Spleen (tissue), 7 donors: ENCODE results near the gene PTRH1.

Experiments used
- POLR2AphosphoS5 ChIP-seq, 3 donors: sonication (generic); formaldehyde crosslinking; IDR thresholded peaks; one replicate each; pipeline ENCODE4 v1.5.1; 2017; ENCODE audit warnings: antibody characterized with exemption in 3 of 3
- TF ChIP-seq, protein P1 (sequence below), 11 experiments: fragments of 200-600 bp in 7 of 11; fragments of 450-650 bp in 4 of 11; sonication (generic) in 4 of 11; IDR thresholded peaks in 8 of 11; conservative IDR thresholded peaks in 3 of 11; 1 replicate in 7 of 11; 2 replicates in 4 of 11; pipeline versions ENCODE4 v1.4.0 to v1.8.0; 2016 to 2021; ENCODE audit warnings: antibody characterized with exemption in 11 of 11, inconsistent platforms in 4 of 11, mild to moderate bottlenecking in 1 of 11
- donor health status: DM: no; HTN: no; CAD: no; lungs with moderate emphysema.
- donor health status: DM: no; HTN: no; CAD: no.
- donor health status: DM: no; HTN: no; CAD: no.

DNA sequence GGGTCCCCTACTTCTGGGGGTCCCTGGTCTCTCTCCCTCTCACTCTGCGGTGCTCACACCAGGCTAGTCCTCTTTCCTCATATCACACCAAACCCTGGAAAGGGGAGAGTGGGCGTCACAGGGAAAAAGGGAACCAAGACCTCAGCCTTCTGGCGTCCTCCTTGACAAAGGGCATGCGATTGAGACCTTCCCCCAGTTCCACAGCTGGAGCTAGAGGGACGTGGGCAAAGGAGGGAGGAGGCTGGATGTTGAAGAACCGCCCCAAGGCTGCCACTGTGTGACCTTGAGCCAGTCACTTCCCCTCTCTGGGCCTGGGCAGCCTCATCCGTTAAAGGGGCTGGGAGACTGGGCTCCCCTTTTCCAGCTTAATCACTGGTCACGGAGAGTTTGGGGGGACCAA, 38.2 kb upstream of the PTRH1 start:
- TF ChIP-seq, protein P1, sequence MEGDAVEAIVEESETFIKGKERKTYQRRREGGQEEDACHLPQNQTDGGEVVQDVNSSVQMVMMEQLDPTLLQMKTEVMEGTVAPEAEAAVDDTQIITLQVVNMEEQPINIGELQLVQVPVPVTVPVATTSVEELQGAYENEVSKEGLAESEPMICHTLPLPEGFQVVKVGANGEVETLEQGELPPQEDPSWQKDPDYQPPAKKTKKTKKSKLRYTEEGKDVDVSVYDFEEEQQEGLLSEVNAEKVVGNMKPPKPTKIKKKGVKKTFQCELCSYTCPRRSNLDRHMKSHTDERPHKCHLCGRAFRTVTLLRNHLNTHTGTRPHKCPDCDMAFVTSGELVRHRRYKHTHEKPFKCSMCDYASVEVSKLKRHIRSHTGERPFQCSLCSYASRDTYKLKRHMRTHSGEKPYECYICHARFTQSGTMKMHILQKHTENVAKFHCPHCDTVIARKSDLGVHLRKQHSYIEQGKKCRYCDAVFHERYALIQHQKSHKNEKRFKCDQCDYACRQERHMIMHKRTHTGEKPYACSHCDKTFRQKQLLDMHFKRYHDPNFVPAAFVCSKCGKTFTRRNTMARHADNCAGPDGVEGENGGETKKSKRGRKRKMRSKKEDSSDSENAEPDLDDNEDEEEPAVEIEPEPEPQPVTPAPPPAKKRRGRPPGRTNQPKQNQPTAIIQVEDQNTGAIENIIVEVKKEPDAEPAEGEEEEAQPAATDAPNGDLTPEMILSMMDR (IDR thresholded peaks at IDR 0.05 in 8 of 11, conservative IDR thresholded peaks at IDR 0.05 in 3 of 11), result no peak
- peak in 1 of 3 donors; percentile 39 for TF ChIP-seq POLR2AphosphoS5 (IDR thresholded peaks at IDR 0.05)
